Stimulated activated CD4-positive, alpha-beta T cell treated with anti-CD3 and anti-CD28 coated beads, Interleukin-12 subunit alpha, Interleukin-12 subunit beta, amount 100 ng/mL, for 4 hours (primary cell): ENCODE results near the gene VANGL2.

Source experiments
- DNase-seq: peaks from one replicate; pipeline ENCODE4 v3.0.0-alpha.2; 2020

The VANGL2 gene

DNA sequence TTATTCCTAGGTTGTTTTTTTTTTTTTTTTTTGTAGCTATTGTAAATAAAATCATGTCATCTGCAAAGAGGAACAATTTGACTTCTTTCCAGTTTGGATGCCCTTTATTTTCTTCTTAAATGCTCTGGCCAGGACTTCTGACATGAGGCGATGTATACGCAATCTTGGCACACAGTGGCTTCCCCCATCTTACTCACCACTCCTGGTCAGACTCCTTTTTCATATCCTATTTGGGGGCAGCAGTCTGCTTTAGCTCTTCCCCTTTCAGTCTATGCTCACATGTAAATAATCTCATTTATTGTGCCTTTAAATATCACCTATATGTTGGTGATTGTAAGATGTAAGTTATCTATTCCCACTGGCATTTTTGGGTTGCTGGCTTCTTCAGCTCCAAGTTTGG lies 66.6 kb downstream of the VANGL2 start:
- no peak for DNase-seq

DNA sequence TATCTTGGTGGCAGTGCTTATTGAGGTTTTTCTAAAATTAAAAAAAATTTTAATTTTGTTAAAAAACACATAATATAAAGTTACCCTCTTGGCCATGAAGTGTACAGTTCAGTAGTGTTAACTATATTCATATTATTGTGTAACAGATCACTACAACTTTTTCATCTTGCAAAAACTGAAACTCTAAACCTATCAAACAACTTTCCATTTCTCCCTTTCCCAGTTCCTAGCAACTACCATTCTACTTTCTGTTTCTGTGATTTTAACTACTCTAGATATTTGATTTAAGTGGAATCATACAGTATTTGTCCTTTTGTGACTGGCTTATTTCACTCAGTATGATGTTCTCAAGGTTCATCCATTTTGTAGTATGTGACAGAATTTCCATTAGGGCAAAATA lies 67.2 kb downstream of the VANGL2 start:
- DNase-seq: no peak

DNA sequence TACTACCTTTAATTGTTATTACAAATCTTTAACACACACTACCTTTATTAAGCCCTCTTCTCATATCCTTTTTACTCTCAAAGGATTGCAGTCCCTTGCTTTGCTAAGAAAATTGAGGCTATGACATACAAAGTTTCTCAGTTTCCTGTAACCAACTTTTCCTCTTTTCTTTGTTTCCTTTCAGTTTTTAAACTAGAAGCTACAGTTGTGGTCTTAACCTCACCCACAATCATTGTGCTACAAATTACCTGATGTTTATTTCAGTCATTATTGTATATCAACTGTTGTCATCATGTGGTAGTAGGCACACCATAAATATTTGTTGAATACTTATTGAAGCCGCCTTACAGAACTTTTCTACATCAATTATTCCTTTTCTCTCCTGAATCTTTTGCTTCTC lies 70.9 kb downstream of the VANGL2 start:
- no peak for DNase-seq

DNA sequence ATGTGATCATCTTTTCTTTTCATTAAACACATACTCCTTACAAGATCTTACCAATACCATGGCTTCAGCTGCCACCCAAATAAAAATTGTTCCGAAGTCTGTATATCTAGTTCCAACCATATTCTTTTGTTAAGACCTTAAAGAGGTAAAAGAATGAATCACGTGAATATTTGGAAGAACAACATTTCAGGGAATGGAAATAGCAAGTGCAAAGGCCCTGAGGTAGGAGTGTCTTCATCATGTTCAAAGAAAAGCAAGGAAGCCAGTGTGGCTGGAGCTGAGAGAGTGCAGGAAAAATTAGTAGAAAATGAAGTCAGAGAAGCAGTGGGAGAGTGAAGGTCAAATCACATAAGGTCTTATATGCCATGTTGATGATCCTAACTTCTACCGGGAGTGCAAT lies 71.7 kb downstream of the VANGL2 start:
- DNase-seq: no peak

DNA sequence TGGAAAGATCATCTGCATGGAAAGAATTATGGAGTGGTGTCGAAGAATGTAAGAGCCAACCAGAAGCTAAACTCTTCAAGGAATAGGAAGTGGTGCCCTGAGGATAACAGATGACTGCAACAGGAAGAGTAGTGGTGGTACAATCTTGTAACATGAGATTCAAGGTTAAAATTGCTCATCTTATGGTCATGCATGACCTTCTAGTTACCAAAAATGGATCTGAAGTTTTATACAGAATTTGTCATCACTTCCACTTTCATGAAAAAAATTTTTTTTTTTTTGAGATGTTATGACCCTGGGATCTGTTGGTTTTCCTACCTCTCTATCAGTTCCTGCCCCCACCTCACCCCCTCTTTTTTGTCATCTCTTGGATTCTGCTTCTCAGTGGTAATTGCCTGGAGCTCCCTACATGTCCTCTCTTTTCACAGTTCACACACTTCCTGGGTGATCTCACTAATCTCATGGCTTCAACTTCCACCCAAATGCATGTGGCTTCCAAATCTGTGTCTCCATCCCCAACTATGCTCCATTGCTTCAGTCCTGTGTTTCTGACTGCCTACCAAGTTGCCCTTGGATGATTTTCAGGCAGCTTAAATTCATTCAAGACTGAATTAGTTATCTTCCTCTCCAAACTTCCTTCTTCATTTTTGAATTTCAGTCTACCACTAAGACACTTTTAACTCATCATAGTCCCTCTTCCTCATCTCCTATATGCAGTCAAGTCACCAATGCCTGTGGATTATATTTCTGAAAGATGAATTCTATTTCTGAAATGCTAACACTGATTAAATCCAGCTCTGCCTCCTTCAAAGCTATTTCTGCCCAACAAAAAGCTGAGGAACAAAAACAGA lies 74.3 kb downstream of the VANGL2 start:
- no peak for DNase-seq
